ENCODE measurements around the gene PKN1. TPM values are rescaled to one million over a fixed set of nuclear protein-coding genes. Genes with fewer than 3 reads are reported as not detected.
"Not testable (repeated sequence)": the region's sequence is repeated elsewhere in the genome, so short reads cannot be mapped to it uniquely, and the experiment has no call there.

PKN1 gene
- total RNA-seq, 2 experiments from 2014 or later: 188 to 207 TPM

DNA sequence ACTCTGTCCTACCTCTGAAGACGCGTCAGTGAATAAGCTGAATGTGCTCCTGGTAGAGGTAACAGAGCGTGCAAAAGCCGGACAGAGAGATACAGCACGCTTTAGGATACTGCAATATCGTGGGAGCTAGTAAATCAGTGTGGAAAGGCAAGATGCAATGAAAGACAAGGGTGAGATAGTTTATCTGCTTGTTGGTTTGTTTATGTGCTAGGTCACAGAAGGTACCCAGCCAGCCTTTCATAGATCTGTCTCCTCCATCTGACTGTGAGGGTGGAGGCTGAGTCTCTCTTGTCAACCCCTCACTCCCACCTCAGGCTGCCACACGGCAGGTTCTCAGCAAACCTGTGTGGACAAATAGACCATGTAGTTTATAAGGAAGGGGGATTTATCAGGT is 63.7 kb downstream of the PKN1 start:
- peak overlapping the region; percentile 75 for H3K4me3 Mint-ChIP-seq
- no peak overlapping the region for H3K27ac Mint-ChIP-seq
- no peaks in the 10 kb centered on the region for H3K36me3 Mint-ChIP-seq
- DNase-seq: no peak
- peaks cover 17% of the 10 kb centered on the region for H3K4me1 Mint-ChIP-seq (ENCODE audit: low read depth)
- CTCF ChIA-PET: interaction anchor here (1.7 to 4.7 kb wide), 4 partner anchors 9 to 360 kb away, joined by 7 to 35 read pairs (median 16); partner anchors contain the start of gene ASF1B
- H3K9me3 Mint-ChIP-seq: no peaks in the 10 kb centered on the region
- no peaks in the 10 kb centered on the region for H3K27me3 Mint-ChIP-seq
- intact Hi-C loops (cut with micrococcal nuclease): no loop called here
- POLR2A ChIA-PET: interaction anchor here (0.6 to 3.3 kb wide), 3 partner anchors 10 to 861 kb away, joined by 3 to 18 read pairs (median 9); partner anchors contain the start of gene DNAJB1

DNA sequence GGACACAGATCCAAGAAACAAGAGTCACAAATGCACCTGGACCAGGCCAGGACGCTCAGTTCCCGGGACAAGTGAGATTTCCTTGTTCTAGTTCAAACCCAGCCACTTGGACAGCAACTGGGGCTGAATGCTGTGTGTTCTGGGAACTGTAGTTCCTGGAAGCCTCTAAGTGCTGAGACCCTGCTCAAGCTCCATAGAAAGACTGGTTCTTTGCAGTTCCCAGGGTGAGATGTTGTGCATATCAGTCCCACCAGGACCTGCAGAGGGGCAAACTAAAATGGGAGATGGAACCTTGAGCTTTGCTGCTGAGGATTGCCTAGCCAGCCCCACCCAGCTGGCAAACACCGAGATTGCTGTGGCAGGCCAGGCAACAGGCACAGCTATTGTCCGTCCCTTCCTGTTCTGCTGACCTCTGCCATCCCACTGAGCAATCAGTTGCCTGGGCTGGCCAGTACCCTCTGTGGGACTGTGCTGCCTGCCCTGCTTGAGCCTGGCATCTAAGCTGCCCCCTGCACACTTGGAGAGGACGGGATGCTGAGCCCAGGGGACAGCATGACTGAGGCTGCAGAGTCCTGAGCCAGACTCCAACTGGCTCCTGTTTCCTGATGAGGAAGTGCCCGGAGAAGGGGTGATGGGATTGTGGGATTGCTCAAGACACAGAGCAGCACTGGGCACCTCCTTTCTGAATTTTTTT is 64.3 kb downstream of the PKN1 start:
- peaks cover 17% of the 10 kb centered on the region for H3K4me1 Mint-ChIP-seq (ENCODE audit: low read depth)
- intact Hi-C loops (cut with micrococcal nuclease): no loop called here
- H3K36me3 Mint-ChIP-seq: no peaks in the 10 kb centered on the region
- peak overlapping the region; percentile 75 for H3K4me3 Mint-ChIP-seq
- ChIA-PET CTCF (interaction anchor here (4.7 kb wide), 1 partner anchor 8 kb away, joined by 35 read pairs; no protein-coding TSS in a partner anchor), POLR2A (interaction anchor here (2.4 to 3.3 kb wide), 2 partner anchors 9 to 21 kb away, joined by 9 to 18 read pairs; partner anchors contain the start of gene DNAJB1)
- H3K27me3 Mint-ChIP-seq: no peaks in the 10 kb centered on the region
- no peak for DNase-seq
- H3K9me3 Mint-ChIP-seq: no peaks in the 10 kb centered on the region
- H3K27ac Mint-ChIP-seq: no peak overlapping the region

DNA sequence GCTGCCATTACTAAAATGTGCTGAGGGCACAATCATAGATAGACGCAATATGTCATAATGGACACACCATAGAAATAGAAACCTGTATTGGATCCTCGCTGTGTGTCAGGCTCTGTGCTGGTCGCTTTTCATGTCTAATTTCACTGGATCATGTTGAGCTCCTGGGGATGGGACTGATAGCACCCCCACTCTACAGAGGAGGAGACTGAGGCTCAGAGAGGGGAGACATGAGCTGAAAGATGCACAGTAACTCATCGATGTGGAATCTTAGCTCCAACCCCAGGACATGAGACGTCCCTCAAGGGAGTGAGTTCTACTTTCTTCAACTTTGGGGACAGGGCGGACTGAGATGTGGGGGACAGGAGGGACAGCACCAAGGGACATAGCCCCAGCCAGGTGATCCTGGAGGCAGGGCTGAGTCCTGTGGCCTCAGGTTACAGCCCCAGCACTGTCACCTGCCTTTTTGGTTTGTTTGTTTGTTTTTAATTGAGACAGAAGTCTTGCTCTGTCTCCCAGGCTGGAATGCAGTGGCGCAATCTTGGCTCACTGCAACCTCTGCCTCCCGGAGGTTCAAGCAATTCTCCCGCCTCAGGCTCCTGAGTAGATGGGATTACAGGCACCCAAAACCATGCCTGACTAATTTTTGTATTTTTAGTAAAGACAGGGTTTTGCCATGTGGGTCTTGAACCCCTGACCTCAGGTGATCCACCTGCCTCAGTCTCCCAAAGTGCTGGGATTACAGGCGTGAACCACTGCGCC is 69.4 kb downstream of the PKN1 start:
- ChIA-PET CTCF (interaction anchor here (0.7 to 1.1 kb wide), 3 partner anchors 22 to 366 kb away, joined by 3 to 6 read pairs (median 4); partner anchors contain the start of genes ASF1B and PTGER1), POLR2A (no interaction called here)
- Mint-ChIP-seq H3K4me3 (no peak overlapping the region), H3K9me3 (no peaks in the 10 kb centered on the region), H3K27ac (no peak overlapping the region), H3K4me1 (ENCODE audit: low read depth) (peaks cover 26% of the 10 kb centered on the region), H3K27me3 (no peaks in the 10 kb centered on the region), H3K36me3 (no peaks in the 10 kb centered on the region)
- intact Hi-C loops (cut with micrococcal nuclease): no loop called here
- DNase-seq: no peak

DNA sequence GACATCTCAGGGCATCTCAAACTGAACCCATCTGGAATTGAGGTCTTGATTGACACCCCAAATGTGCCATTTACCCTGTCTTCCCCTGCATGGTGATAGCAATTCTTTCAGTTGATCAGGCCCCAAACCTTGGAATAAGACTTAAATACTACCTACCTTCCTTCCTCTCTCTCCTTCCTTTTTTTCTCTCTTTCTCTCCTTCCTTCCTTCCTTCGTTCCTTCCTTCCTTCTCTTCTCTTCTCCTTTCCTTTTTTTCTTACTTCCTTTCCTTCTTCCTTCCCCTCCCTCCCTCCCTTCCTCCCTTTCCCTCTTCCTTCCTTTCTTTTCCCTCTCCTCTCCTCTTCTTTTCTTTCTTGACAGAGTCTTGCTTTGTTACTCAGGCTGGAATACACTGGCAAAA is 70.2 kb downstream of the PKN1 start:
- DNase-seq: no peak
- ChIA-PET POLR2A (interaction anchor here (0.6 to 3.1 kb wide), 2 partner anchors 15 to 499 kb away, joined by 3 to 17 read pairs; partner anchors contain the start of gene DNAJB1), CTCF (interaction anchor here (0.6 to 4.4 kb wide), 6 partner anchors 16 to 1691 kb away, joined by 3 to 20 read pairs (median 5); partner anchors contain the start of gene NDUFB7)
- no peak overlapping the region for H3K27ac Mint-ChIP-seq
- intact Hi-C loops (cut with micrococcal nuclease): no loop called here
- H3K4me3 Mint-ChIP-seq: no peak overlapping the region
- no peaks in the 10 kb centered on the region for H3K36me3 Mint-ChIP-seq
- no peaks in the 10 kb centered on the region for H3K27me3 Mint-ChIP-seq
- H3K9me3 Mint-ChIP-seq: no peaks in the 10 kb centered on the region
- peaks cover 33% of the 10 kb centered on the region for H3K4me1 Mint-ChIP-seq (ENCODE audit: low read depth)

DNA sequence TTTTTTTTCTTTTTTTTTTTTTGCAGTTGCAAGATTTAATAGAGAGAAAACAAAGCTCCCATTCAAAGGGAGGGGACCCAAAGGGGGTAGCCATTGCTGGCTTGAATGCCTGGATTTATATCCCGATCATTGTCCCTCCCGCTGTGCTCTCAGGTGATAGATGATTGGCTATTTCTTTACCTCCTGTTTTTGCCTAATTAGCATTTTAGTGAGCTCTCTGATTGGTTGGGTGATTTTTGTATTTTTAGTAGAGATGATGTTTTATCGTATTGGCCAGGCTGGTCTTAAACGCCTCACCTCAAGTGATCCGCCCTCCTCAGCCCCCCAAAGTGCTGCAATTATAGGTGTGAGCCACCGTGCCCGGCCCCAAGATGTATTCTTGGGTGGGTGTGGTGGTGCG is 71.5 kb downstream of the PKN1 start:
- H3K4me3 Mint-ChIP-seq; H3K9me3 Mint-ChIP-seq; H3K36me3 Mint-ChIP-seq; H3K27ac Mint-ChIP-seq; DNase-seq; intact Hi-C loops (cut with micrococcal nuclease); H3K27me3 Mint-ChIP-seq: not testable (repeated sequence)
- ChIA-PET CTCF (interaction anchor here (0.6 to 4.4 kb wide), 10 partner anchors 8 to 132 kb away, joined by 3 to 35 read pairs (median 4); partner anchors contain the start of genes DNAJB1 and GIPC1), POLR2A (interaction anchor here (0.6 to 3.1 kb wide), 2 partner anchors 13 to 38 kb away, joined by 3 to 17 read pairs; partner anchors contain the start of gene DNAJB1)
- peaks cover 35% of the 10 kb centered on the region for H3K4me1 Mint-ChIP-seq (ENCODE audit: low read depth)

DNA sequence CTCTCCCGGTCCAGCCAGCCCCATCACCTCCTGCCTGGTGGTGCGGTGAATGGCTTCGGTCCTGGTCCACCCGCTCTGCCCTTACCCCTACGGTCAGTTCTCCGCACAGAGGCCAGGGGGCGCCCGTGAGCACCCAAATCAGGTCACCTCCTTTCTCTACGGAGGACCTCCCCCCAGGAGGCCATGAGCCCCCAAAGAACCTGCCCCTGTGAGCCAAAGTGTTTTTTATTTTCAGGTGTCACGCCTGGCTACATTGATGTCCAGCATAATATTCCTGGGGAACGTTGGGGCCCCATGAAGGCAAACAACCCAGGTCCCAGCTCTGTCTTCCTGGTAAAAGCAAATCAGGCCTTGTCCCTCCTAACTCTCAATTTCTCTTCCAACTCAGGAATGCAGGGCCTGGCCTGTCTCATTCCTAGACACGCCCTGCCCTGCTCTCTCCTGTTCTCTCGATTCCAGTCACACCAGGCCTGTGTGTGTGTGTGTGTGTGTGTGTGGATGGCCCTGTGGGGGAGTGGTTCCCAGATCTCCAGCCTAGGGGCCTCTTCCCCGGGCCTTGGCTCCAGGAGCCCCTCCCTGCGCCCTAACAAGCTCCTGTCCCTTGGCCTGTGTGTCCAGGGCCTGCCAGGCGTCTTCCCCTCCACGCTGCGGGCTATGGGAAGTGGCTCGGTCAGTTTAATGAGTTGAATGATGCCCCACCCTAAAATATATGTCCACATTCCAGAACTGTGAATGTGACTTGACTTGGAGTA is 72.6 kb downstream of the PKN1 start:
- Mint-ChIP-seq H3K27me3 (no peaks in the 10 kb centered on the region), H3K4me1 (ENCODE audit: low read depth) (peaks cover 39% of the 10 kb centered on the region), H3K4me3 (no peak overlapping the region), H3K9me3 (no peaks in the 10 kb centered on the region), H3K27ac (peak overlapping the region; percentile 74), H3K36me3 (no peaks in the 10 kb centered on the region)
- CTCF ChIA-PET: interaction anchor here (0.6 to 4.4 kb wide), 10 partner anchors 8 to 50 kb away, joined by 3 to 35 read pairs (median 4); partner anchors contain the start of genes DNAJB1 and GIPC1
- DNase-seq: peak; percentile 85
- POLR2A ChIA-PET: interaction anchor here (0.6 to 3.1 kb wide), 3 partner anchors 9 to 481 kb away, joined by 3 to 17 read pairs (median 9); partner anchors contain the start of genes DNAJB1 and GIPC1
- intact Hi-C loops (cut with micrococcal nuclease): no loop called here

DNA sequence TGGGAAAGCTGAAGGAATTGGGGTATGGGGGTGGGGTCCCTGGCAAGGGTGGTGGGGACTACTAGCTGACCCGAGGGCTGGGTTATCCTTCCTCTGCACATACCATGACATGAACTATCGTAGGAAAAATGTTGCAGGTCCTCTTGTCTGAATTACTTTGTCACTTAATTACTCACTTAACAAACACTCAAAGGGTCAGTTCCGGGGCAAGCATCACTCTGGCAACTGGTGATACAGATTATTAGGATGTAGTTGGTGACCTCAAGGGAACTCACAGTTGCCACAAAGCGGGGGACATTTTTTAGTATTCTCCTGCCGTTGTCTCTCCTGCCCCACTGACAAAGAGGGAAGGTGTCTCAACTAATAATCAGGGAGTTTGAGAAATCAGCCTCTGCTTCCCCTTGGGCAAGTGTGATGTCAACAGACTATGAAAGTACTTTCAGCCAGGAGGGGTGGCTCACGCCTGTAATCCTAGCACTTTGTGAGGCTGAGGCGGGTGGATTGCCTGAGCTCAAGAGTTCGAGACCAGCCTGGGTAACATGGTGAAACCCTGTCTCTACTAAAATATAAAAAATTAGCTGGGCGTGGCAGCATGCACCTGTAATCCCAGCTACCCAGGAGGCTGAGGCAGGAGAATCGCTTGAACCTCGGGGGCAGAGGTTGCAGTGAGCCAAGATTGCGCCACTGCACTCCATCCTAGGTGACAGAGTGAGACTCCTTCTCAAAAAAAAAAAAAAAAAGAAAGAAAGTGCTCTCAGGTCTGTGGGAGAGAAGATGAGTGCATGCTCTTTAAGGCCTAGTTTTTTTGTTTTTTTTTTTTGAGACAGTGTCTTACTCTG is 74.8 kb downstream of the PKN1 start:
- no peak for DNase-seq
- intact Hi-C loops (cut with micrococcal nuclease): loop anchor here (1.0 kb wide), 1 partner anchor 10 kb away; the partner anchor contains the start of gene DNAJB1
- Mint-ChIP-seq H3K36me3 (no peaks in the 10 kb centered on the region), H3K27me3 (no peaks in the 10 kb centered on the region), H3K9me3 (no peaks in the 10 kb centered on the region), H3K4me3 (peak overlapping the region; percentile 34), H3K27ac (peak overlapping the region; percentile 72), H3K4me1 (ENCODE audit: low read depth) (peaks cover 47% of the 10 kb centered on the region)
- ChIA-PET POLR2A (interaction anchor here (1.8 to 2.1 kb wide), 2 partner anchors 10 to 12 kb away, joined by 9 to 16 read pairs; partner anchors contain the start of genes DNAJB1 and GIPC1), CTCF (interaction anchor here (3.7 to 4.4 kb wide), 3 partner anchors 9 to 48 kb away, joined by 20 to 35 read pairs (median 21); partner anchors contain the start of genes DNAJB1 and GIPC1)

DNA sequence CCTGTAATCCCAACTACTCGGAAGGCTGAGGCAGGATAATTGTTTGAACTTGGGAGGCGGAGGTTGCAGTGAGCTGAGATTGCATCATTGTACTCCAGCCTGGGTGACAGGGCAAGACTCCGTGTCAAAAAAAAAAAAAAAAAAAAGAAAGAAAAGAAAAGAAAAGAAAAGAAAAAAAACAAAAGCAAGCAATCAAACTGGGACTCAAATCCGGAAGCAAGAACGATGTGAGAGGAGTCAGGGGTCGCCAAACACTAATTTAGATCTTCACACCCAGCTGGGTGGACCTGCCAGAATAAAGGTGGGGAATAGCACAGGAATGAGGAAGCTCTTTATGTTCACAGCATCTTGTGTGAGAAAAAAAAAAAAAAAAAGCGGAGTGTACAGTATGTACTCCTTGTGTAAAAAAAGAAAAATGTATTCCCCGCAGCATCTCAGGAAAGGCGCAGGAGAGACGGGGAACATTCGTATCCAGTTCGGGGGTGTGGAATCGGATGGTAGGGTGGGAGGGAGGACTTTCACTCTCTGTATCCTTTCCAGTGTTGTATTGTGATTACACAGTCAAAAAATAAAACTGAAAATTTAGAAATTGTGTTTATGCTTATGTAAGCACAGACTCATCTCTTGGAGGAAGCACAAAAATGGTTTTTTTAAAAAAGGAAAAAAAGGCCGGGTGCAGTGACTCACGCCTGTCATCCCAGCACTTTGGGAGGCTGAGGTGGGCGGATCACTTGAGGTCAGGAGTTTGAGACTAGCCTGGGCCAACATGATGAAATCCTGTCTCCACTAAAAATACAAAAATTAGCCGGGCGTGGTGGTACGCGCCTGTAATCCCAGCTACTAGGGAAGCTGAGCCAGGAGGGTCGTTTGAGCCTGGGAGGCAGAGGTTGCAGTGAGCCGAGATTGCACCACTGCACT is 77.5 kb downstream of the PKN1 start:
- H3K4me1 Mint-ChIP-seq (ENCODE audit: low read depth): peaks cover 50% of the 10 kb centered on the region
- POLR2A ChIA-PET: interaction anchor here (0.5 kb wide), 1 partner anchor 582 kb away, joined by 4 read pairs; no protein-coding TSS in a partner anchor

DNA sequence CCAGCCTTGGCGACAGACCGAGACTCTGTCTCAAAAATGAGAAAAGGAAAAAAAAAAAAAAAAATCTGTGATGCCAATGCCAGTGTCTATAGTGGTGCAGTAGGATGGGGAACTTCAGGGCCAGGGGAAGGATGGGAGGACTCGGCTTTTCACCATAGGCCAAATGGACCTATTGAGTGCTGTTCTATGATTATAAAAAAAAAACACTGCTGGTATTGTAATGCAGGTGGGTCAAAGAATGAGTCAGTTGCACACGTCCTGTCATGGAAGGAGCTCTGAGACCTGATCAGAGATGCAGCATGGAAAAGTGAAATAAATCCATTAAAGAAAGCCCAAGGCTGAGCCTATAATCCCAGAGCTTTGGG is 78.1 kb downstream of the PKN1 start:
- Mint-ChIP-seq H3K4me1 (ENCODE audit: low read depth) (peaks cover 50% of the 10 kb centered on the region), H3K4me3 (no peak overlapping the region), H3K36me3 (peaks cover 21% of the 10 kb centered on the region), H3K27me3 (no peaks in the 10 kb centered on the region), H3K9me3 (no peaks in the 10 kb centered on the region), H3K27ac (peak overlapping the region; percentile 77)
- intact Hi-C loops (cut with micrococcal nuclease): no loop called here
- ChIA-PET POLR2A (no interaction called here), CTCF (no interaction called here)
- DNase-seq: no peak

More for the DNA sequence above, 77.5 kb downstream of the PKN1 start:
- Mint-ChIP-seq H3K36me3 (peaks cover 14% of the 10 kb centered on the region), H3K9me3 (no peaks in the 10 kb centered on the region), H3K27ac (peak overlapping the region; percentile 77), H3K4me3 (no peak overlapping the region), H3K27me3 (no peaks in the 10 kb centered on the region)
- intact Hi-C loops (cut with micrococcal nuclease): no loop called here
- peak; percentile 59 for DNase-seq
- CTCF ChIA-PET: interaction anchor here (0.7 kb wide), 1 partner anchor 70 kb away, joined by 3 read pairs; no protein-coding TSS in a partner anchor

DNA sequence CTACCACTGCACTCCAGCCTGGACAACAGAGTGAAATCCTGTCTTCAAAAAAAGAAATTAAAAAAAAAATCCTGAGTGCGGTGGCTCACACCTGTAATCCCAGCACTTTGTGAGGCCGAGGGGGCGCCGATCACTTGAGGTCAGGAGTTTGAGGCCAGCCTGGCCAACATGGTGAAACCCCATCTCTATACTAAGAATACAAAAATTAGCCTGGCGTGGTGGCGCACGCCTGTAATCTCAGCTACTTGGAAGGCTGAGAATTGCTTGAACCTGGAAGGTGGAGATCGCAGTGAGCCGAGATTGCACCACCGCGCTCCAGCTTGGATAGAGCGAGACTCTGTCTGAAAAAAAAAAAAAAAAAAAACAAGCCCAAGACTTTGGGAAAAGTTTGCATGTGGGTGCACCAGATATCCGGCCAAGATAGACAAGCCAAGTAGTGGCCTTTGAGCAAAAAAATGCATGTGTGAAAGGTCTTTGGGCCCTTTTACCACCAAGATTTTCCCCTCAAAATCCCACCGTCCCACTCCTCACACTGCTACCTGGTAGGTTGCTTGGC is 79.4 kb downstream of the PKN1 start:
- Mint-ChIP-seq H3K36me3 (peaks cover 33% of the 10 kb centered on the region), H3K4me1 (ENCODE audit: low read depth) (peaks cover 46% of the 10 kb centered on the region), H3K27ac (no peak overlapping the region), H3K27me3 (no peaks in the 10 kb centered on the region), H3K4me3 (no peak overlapping the region), H3K9me3 (no peaks in the 10 kb centered on the region)
- intact Hi-C loops (cut with micrococcal nuclease): no loop called here
- DNase-seq: no peak
- POLR2A ChIA-PET: interaction anchor here (1.4 kb wide), 1 partner anchor 17 kb away, joined by 3 read pairs; no protein-coding TSS in a partner anchor
- CTCF ChIA-PET: no interaction called here

Measured in activated CD4-positive, alpha-beta memory T cell treated with anti-CD3 and anti-CD28 coated beads for 36 hours (primary cell).